Hepatocyte (in vitro differentiated cells): ENCODE results near the gene BEND6. TPM values are rescaled to one million over a fixed set of nuclear protein-coding genes. Genes with fewer than 3 reads are reported as not detected.

Source experiments
- DNase-seq: peaks from one replicate; pipeline ENCODE4 v3.0.0-alpha.2; 2016; ENCODE audit warnings: low spot score
- H2AFZ ChIP-seq: fragments of 200-600 bp; sonication (generic); 2 replicates; pipeline ENCODE4 v1.6.0; 2016; ENCODE audit warnings: antibody characterized with exemption, mild to moderate bottlenecking
- H3K27ac ChIP-seq: fragments of 200-600 bp; sonication (generic); 2 replicates; pipeline ENCODE4 v1.5.1; 2016; ENCODE audit warnings: mild to moderate bottlenecking
- H3K27me3 ChIP-seq: fragments of 200-600 bp; sonication (generic); 2 replicates; pipeline ENCODE4 v1.6.1; 2016
- H3K36me3 ChIP-seq: fragments of 200-600 bp; sonication (generic); replicated peaks from 2 replicates; pipeline ENCODE4 v1.5.1; 2016; ENCODE audit warnings: low read depth; ENCODE audit not compliant: insufficient read depth
- H3K4me1 ChIP-seq: fragments of 200-600 bp; sonication (generic); 2 replicates; pipeline ENCODE4 v1.5.1; 2016; ENCODE audit warnings: mild to moderate bottlenecking, moderate library complexity; ENCODE audit not compliant: insufficient read depth
- H3K4me2 ChIP-seq: fragments of 200-600 bp; sonication (generic); 2 replicates; pipeline ENCODE4 v1.6.0; 2016
- H3K4me3 ChIP-seq: fragments of 200-600 bp; sonication (generic); 2 replicates; pipeline ENCODE4 v1.5.1; 2016; ENCODE audit warnings: mild to moderate bottlenecking
- H3K79me2 ChIP-seq: fragments of 200-600 bp; sonication (generic); 2 replicates; pipeline ENCODE4 v1.6.0; 2017; ENCODE audit warnings: mild to moderate bottlenecking
- H3K9me2 ChIP-seq: fragments of 200-600 bp; sonication (generic); replicated peaks from 2 replicates; pipeline ENCODE4 v1.6.0; 2017; ENCODE audit warnings: mild to moderate bottlenecking; ENCODE audit not compliant: insufficient read depth
- H3K9me3 ChIP-seq: fragments of 200-600 bp; sonication (generic); 2 replicates; pipeline ENCODE4 v1.5.1; 2016; ENCODE audit warnings: low read depth, mild to moderate bottlenecking
- H4K20me1 ChIP-seq: fragments of 200-600 bp; sonication (generic); 2 replicates; pipeline ENCODE4 v1.6.0; 2016; ENCODE audit warnings: mild to moderate bottlenecking; ENCODE audit not compliant: insufficient read depth, poor library complexity, severe bottlenecking
- EZH2 ChIP-seq: fragments of 200-600 bp; sonication (generic); IDR thresholded peaks from 2 replicates; pipeline ENCODE4 v1.6.1; 2016; ENCODE audit warnings: antibody characterized with exemption, mild to moderate bottlenecking, borderline replicate concordance
- EZH2phosphoT487 ChIP-seq: fragments of 200-600 bp; sonication (generic); IDR thresholded peaks from one replicate; pipeline ENCODE4 v1.6.1; 2018; ENCODE audit warnings: antibody characterized with exemption, mild to moderate bottlenecking, low read depth, moderate library complexity; ENCODE audit not compliant: unreplicated experiment, severe bottlenecking
- WGBS: methylation state at CpG from one replicate; pipeline ENCODE4 v1.1.6; 2016; ENCODE audit warnings: low lambda C conversion rate; ENCODE audit errors: missing lambda C conversion rate; 5-methylcytosine and 5-hydroxymethylcytosine counted together
- polyA plus RNA-seq: library from polyadenylated mRNA; unstranded; fragments of >200 nt; fragmentation: Nextera tagmentation; extraction: Ambion mirVana; gene quantifications from 2 replicates; pipeline ENCODE4 v1.2.1, GENCODE V29; 2016
- total RNA-seq: library from RNA; depleted of rRNA; stranded (reverse); fragments of >200 nt; gene quantifications from 2 replicates; pipeline ENCODE4 v1.2.3, GENCODE V29; 2014
- TF ChIP-seq, protein P1 (sequence below): fragments of 200-600 bp; sonication (generic); IDR thresholded peaks from 2 replicates; pipeline ENCODE4 v1.5.1; 2016; ENCODE audit warnings: antibody characterized with exemption, mild to moderate bottlenecking; ENCODE audit not compliant: poor library complexity

BEND6 gene
- total and polyA plus RNA-seq, 2 experiments from 2014 or later = 1.2 to 2.0 TPM

DNA sequence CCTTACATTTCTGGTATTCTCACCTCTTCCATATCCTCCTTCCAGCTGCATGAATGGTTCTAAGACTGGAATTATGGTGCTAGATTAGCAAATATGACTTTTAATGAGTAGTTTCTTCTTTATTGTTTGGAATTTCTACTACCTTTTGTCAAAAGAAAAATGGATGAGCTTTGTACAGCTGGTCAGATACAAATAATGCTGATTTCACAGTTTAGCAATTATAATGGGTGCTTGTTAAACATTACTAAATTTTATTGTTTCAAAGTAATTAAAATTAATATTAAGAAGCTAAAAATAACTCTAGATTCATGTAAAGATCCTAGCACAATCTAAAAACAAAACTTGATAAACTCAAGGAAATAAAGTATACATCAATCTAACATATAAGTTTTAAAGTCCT is 32.3 kb upstream of the BEND6 start:
- Histone ChIP-seq H3K9me2 (no peaks in the 10 kb centered on the region), H3K4me1 (no peaks in the 10 kb centered on the region), H3K79me2 (no peaks in the 10 kb centered on the region), H3K27ac (no peak overlapping the region), H3K9me3 (no peaks in the 10 kb centered on the region), H3K4me2 (no peak overlapping the region), H3K27me3 (no peaks in the 10 kb centered on the region), H2AFZ (no peak overlapping the region), H3K36me3 (no peaks in the 10 kb centered on the region), H4K20me1 (no peaks in the 10 kb centered on the region), H3K4me3 (no peak overlapping the region)
- TF ChIP-seq EZH2 (no peak), EZH2phosphoT487 (no peak)
- TF ChIP-seq, protein P1, sequence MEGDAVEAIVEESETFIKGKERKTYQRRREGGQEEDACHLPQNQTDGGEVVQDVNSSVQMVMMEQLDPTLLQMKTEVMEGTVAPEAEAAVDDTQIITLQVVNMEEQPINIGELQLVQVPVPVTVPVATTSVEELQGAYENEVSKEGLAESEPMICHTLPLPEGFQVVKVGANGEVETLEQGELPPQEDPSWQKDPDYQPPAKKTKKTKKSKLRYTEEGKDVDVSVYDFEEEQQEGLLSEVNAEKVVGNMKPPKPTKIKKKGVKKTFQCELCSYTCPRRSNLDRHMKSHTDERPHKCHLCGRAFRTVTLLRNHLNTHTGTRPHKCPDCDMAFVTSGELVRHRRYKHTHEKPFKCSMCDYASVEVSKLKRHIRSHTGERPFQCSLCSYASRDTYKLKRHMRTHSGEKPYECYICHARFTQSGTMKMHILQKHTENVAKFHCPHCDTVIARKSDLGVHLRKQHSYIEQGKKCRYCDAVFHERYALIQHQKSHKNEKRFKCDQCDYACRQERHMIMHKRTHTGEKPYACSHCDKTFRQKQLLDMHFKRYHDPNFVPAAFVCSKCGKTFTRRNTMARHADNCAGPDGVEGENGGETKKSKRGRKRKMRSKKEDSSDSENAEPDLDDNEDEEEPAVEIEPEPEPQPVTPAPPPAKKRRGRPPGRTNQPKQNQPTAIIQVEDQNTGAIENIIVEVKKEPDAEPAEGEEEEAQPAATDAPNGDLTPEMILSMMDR = no peak
- DNase-seq = no peak

DNA sequence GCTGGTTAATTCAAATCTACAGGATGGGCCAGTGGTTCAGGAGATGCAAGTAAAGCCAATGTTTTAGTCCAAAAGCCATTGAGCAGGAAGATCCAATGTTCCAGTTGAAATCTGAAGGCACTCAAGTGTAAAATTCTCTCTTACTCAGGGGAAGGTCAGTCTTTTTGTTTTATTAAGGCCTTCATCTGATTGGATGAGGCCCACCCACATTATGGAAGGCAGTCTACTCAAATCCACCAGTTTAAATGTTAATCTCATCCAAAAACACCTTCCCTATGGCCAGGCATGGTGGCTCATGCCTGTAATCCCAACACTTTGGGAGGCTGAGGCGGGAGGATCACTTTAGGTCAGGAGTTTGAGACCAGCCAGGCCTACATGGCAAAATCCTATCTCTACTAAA is 31.3 kb upstream of the BEND6 start:
- TF ChIP-seq EZH2phosphoT487 = no peak
- no peak for TF ChIP-seq EZH2
- TF ChIP-seq, protein P1 = no peak
- Histone ChIP-seq H3K9me2 (no peaks in the 10 kb centered on the region), H2AFZ (no peak overlapping the region), H3K4me1 (no peaks in the 10 kb centered on the region), H3K36me3 (no peaks in the 10 kb centered on the region), H4K20me1 (no peaks in the 10 kb centered on the region), H3K27me3 (no peaks in the 10 kb centered on the region), H3K9me3 (no peaks in the 10 kb centered on the region), H3K4me2 (no peak overlapping the region), H3K79me2 (no peaks in the 10 kb centered on the region), H3K27ac (no peak overlapping the region), H3K4me3 (no peak overlapping the region)
- no peak for DNase-seq
- WGBS = 100% methylated on average over 1 of the region's 1 CpG

DNA sequence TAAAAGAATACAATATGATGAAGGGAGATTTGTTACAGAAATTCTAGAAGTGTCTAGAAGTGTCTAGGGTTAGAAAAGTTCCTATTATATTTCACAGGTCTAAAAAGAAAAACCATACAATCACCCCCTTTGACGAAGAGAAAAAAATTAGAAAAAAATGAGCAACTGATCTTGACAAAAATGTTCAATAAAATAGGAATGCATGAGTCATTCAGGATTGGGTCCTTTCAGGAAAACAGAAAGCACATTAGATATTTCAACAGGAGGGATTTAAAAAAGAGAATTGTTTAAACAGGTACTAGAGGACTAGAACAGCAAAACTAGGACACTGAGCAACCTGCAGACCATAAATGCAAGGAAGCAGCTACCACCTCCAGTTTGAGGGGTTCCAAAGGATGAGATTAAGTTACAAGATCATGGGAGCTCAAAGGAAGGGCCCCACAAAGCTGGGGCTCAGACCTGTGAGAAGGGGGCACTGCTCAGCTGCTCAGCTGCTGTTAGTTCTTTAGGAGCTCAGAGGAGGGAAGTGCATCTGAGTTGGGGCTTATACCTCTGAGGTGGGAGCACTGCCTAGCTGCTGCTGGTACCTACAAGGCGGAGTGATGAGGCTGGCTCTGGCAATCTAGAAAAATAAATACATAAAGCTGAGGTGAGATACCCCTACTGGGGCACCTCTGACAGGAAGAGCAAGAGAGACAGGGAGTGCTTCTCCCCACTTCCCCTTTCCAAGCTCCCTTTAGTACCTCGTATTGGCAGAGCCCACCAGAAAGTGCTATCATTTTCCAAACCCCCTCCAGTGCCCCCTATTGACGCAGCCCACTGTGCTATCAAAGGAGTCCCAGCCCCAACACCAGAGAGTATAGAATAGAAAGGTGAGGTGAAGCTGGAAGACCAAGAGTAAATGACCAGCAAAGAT is 27.1 kb upstream of the BEND6 start:
- DNase-seq = no peak
- Histone ChIP-seq H3K4me2 (no peak overlapping the region), H3K79me2 (no peaks in the 10 kb centered on the region), H2AFZ (no peak overlapping the region), H3K9me2 (no peaks in the 10 kb centered on the region), H3K27ac (no peak overlapping the region), H3K9me3 (no peaks in the 10 kb centered on the region), H3K4me1 (no peaks in the 10 kb centered on the region), H3K4me3 (no peak overlapping the region), H3K36me3 (no peaks in the 10 kb centered on the region), H4K20me1 (no peaks in the 10 kb centered on the region), H3K27me3 (no peaks in the 10 kb centered on the region)
- TF ChIP-seq EZH2phosphoT487 (no peak), EZH2 (no peak)
- TF ChIP-seq, protein P1 = no peak
- WGBS = 61% methylated on average over 4 of the region's 4 CpGs
